Measurements from ENCODE around the gene ASCL3.
"Not testable (repeated sequence)": the region's sequence is repeated elsewhere in the genome, so short reads cannot be mapped to it uniquely, and the experiment has no call there.

The ASCL3 gene

DNA sequence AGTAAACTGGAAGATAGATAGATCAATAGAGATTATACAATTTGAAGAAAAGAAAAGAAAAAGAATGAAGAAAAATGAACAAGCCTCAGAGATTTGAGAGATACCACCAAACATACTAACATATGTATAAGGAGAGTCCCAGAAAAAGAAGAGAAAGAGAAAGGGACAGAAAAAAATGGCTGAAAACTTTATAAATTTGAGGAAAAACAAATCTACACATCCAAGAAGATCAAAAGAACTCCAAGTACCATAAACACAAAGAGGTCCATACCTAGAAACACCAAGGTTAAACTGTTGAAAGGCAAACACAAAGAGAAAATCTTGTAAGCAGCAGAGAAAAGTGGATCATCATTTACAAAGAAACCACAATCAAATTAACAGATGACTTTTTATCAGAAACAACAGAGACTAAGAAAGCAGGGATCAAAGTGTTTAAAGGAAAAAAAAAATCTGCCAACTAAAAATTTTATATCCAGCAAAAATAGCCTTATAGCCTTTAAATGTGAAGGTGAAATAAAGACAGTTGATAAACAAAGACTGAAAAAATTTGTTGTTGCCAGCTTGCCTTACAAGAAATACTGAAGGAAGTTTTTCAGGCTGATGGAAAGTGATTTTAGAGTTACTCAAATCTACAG, 43.6 kb downstream of the ASCL3 start:
- H3K36me3 Mint-ChIP-seq (ENCODE audit: low read depth): peaks cover 14% of the 10 kb centered on the region
- H3K9me3 Mint-ChIP-seq: peaks cover 38% of the 10 kb centered on the region
- H3K4me1 Mint-ChIP-seq: no peaks in the 10 kb centered on the region
- H3K4me3 Mint-ChIP-seq: no peak overlapping the region
- TF ChIP-seq, protein P1, sequence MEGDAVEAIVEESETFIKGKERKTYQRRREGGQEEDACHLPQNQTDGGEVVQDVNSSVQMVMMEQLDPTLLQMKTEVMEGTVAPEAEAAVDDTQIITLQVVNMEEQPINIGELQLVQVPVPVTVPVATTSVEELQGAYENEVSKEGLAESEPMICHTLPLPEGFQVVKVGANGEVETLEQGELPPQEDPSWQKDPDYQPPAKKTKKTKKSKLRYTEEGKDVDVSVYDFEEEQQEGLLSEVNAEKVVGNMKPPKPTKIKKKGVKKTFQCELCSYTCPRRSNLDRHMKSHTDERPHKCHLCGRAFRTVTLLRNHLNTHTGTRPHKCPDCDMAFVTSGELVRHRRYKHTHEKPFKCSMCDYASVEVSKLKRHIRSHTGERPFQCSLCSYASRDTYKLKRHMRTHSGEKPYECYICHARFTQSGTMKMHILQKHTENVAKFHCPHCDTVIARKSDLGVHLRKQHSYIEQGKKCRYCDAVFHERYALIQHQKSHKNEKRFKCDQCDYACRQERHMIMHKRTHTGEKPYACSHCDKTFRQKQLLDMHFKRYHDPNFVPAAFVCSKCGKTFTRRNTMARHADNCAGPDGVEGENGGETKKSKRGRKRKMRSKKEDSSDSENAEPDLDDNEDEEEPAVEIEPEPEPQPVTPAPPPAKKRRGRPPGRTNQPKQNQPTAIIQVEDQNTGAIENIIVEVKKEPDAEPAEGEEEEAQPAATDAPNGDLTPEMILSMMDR (IDR thresholded peaks at IDR 0.05; ENCODE audit: unreplicated experiment in 3 of 3): no peak
- H3K27me3 Mint-ChIP-seq (ENCODE audit: low read depth): no peaks in the 10 kb centered on the region
- H3K27ac Mint-ChIP-seq: no peak overlapping the region

DNA sequence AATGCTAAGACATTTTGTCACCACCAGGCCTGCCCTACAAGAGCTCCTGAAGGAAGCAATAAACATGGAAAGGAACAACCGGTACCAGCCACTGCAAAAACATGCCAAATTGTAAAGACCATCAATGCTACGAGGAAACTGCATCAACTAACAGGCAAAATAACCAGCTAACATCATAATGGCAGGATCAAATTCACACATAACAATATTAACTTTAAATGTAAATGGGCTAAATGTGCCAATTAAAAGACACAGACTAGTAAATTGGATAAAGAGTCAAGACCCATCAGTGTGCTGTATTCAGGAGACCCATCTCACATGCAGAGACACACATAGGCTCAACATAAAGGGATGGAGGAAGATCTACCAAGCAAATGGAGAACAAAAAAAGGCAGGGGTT, 51.6 kb downstream of the ASCL3 start:
- not testable (repeated sequence) for H3K4me1 Mint-ChIP-seq; H3K36me3 Mint-ChIP-seq (ENCODE audit: low read depth); H3K4me3 Mint-ChIP-seq; H3K27ac Mint-ChIP-seq; H3K27me3 Mint-ChIP-seq (ENCODE audit: low read depth)
- H3K9me3 Mint-ChIP-seq: peaks cover 35% of the 10 kb centered on the region
